Left lung (tissue), 10 donors: ENCODE results near the gene ATXN10. TPM values are rescaled to one million over a fixed set of nuclear protein-coding genes. Genes with fewer than 3 reads are reported as not detected.
A peak's percentile ranks its signal among the peaks of the same experiment; 100 is the strongest.

ENCODE experiments used
- ATAC-seq: fragments of 200-7000 bp; cut with Tn5 transposase; one replicate; pipeline ENCODE4 v1.9.1; 2020; ENCODE audit warnings: moderate library complexity
- DNase-seq, 4 donors: peaks; one replicate each; pipeline ENCODE4 v3.0.0-alpha.2; 2013 to 2020
- H3K27ac ChIP-seq, 2 donors: fragments of 200-600 bp; sonication (generic) in 1 of 2; one replicate each; pipeline versions ENCODE4 v1.5.0 to v1.8.0; 2020 to 2021
- H3K27me3 ChIP-seq, 2 donors: fragments of 200-600 bp; sonication (generic) in 1 of 2; one replicate each; pipeline versions ENCODE4 v1.5.0 to v1.8.0; 2020 to 2021
- H3K36me3 ChIP-seq, 2 donors: fragments of 200-600 bp; sonication (generic) in 1 of 2; one replicate each; pipeline versions ENCODE4 v1.5.0 to v1.8.0; 2020 to 2021
- H3K4me1 ChIP-seq, 2 donors: fragments of 200-600 bp; one replicate each; pipeline ENCODE4 v1.8.0; 2021
- H3K4me3 ChIP-seq, 2 donors: fragments of 200-600 bp; sonication (generic) in 1 of 2; one replicate each; pipeline versions ENCODE4 v1.5.0 to v1.8.0; 2020 to 2021; ENCODE audit warnings: mild to moderate bottlenecking in 1 of 2
- H3K9me3 ChIP-seq, 2 donors: fragments of 200-600 bp; sonication (generic) in 1 of 2; one replicate each; pipeline versions ENCODE4 v1.5.0 to v1.8.0; 2020 to 2021
- CTCF ChIP-seq, 2 donors: fragments of 200-600 bp; sonication (generic) in 1 of 2; IDR thresholded peaks; one replicate each; pipeline versions ENCODE4 v1.5.0 to v1.8.0; 2021; ENCODE audit warnings: antibody characterized with exemption in 2 of 2
- intact Hi-C, 2 donors: fragments of 100-400 bp; cut with DNase I; formaldehyde crosslinking; loops; one replicate each; pipeline versions ENCODE4 v1.11.2 to v1.14.2; 2022
- polyA plus RNA-seq, 6 donors: library from polyadenylated mRNA; unstranded; fragments of 120-200 nt; gene quantifications; one replicate each; pipeline ENCODE4 v1.2.1, GENCODE V29; 2013; ENCODE audit not compliant: insufficient read length in 6 of 6
- total RNA-seq, 2 donors: library from RNA; stranded (reverse); fragmentation: NEBNext Ultra II Directional; extraction: Animal tissue kit (Norgen Biotek cat#: 25700); gene quantifications; one replicate each; pipeline ENCODE4 v1.2.1, GENCODE V29; 2021
- donor health status: DM: no; HTN: yes; CAD: no.
- donor health status: DM: no; HTN: no; CAD: no.

Gene ATXN10
- total and polyA plus RNA-seq, 8 donors, result 117 to 281 (median 237) TPM

DNA sequence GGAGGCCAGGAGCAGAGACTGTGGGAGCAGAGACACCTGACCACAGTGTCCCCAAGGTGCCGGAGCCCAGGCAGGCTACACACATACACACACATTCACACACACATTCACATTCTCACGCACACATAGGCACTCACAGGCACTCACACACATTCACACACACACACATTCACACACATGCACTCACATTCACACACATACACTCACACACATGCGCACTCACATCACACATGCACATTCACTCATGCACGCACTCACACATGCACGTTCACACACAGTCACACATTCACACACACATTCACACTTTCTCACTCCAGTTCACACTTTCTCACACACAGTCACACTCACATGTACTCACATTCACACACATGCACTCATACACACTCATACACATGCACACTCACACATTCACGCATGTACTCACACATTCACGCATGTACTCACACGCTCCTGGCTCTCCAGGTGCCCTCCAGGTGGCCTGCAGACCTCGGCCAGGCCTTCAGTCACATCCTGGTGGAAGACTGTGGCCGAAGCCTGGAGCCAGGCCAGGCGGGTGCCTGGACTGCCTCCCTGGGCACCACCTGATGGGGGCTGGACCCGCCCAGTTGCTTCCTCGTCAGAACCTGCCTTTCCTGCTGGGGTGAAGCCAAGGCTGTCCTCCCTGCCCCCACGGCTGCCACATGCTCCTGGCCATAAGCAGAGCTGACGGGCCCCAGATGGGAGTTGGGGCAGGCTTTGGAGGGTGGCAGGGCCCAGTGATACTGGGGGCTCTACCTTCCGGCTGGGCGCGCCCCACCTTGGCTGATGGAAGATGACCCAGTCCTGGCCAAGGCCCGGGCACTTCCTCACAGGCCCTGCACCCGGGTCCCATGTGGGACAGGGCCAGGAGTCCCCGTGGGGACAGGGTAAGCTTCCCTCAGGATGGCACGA lies 215.8 kb downstream of the ATXN10 start:
- DNase-seq, result peak in 3 of 4 donors; percentile 48 to 82 (median 63)
- Histone ChIP-seq H3K9me3 (no peaks in the 10 kb centered on the region), H3K36me3 (no peaks in the 10 kb centered on the region), H3K4me1 (no peaks in the 10 kb centered on the region), H3K27ac (no peak overlapping the region), H3K4me3 (no peak overlapping the region), H3K27me3 (peaks cover 0 to 94% of the 10 kb centered on the region in 2 donors)
- intact Hi-C loops, result no loop called here
- no peak for TF ChIP-seq CTCF (IDR thresholded peaks at IDR 0.05)
- peak; percentile 78 for ATAC-seq

- H3K36me3 ChIP-seq, result no peaks in the 10 kb centered on the region
- DNase-seq, result peak in 1 of 4 donors; percentile 76
- peaks cover 0 to 94% of the 10 kb centered on the region in 2 donors for H3K27me3 ChIP-seq
- no peak overlapping the region for H3K27ac ChIP-seq
- no peak for ATAC-seq
- no peak overlapping the region for H3K4me3 ChIP-seq
- no peak for TF ChIP-seq CTCF (IDR thresholded peaks at IDR 0.05)
- intact Hi-C loops, result no loop called here
- H3K4me1 ChIP-seq, result no peaks in the 10 kb centered on the region
- H3K9me3 ChIP-seq, result no peaks in the 10 kb centered on the region
These were observed 216.8 kb downstream of the ATXN10 start for GRCh38 chr22:45888221-45889092.

- intact Hi-C loops, result no loop called here
- H3K27ac ChIP-seq, result no peak overlapping the region
- H3K27me3 ChIP-seq, result peaks cover 0 to 88% of the 10 kb centered on the region in 2 donors
- DNase-seq (no peak), ATAC-seq (no peak)
- no peak overlapping the region for H3K4me3 ChIP-seq
- H3K4me1 ChIP-seq, result no peaks in the 10 kb centered on the region
- H3K9me3 ChIP-seq, result no peaks in the 10 kb centered on the region
- TF ChIP-seq CTCF (IDR thresholded peaks at IDR 0.05), result no peak
- H3K36me3 ChIP-seq, result no peaks in the 10 kb centered on the region
These were observed 217.5 kb downstream of the ATXN10 start for GRCh38 chr22:45889093-45889538.

DNA sequence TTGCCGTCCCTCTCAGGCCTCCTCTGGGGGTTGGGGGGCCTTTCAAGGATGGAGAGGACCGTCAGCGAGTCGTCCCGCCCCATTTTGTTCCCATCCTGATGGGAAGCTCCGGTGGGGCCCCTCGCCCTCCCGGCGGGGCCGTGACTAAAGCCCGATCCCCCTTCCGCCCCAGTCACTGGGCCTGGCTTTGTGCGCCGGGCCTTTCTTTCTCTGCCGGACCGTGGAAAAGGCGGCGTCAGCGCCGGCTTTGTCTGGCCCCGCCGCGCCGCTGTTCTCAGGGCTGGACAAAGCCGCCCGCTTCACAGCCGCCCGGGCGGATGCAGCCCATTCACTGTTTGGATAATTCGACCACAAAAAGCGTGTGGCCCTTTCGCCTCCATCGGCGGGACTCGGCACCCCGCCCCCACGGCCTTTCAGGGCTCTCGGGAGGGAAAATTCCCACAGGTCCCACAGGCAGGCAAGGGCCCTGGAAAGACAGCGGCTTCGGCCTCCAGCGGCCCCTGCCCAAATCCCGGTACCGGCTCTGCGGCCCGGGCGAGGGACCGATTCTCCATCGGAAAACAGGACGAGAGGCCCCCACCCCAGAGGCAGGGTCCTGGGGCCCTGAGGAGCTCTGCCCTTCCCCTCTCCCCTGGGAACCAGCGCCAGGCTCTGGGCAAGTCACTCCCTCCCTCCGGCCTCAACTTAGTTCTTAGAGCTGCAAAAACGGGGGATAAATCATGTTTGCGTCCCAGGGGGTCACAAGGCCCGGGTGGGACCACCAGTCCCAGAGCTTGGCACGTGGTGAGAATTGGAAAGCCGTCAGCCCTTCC lies 218.1 kb downstream of the ATXN10 start:
- Histone ChIP-seq H3K27me3 (peaks cover 0 to 81% of the 10 kb centered on the region in 2 donors), H3K27ac (no peak overlapping the region), H3K36me3 (no peaks in the 10 kb centered on the region), H3K9me3 (no peaks in the 10 kb centered on the region), H3K4me3 (no peak overlapping the region), H3K4me1 (no peaks in the 10 kb centered on the region)
- no peak for ATAC-seq
- intact Hi-C loops, result no loop called here
- peak in 1 of 4 donors; percentile 69 for DNase-seq
- TF ChIP-seq CTCF (IDR thresholded peaks at IDR 0.05), result no peak
